H9 (cell line): ENCODE data around the gene NFU1. TPM values are rescaled to one million over a fixed set of nuclear protein-coding genes. Genes with fewer than 3 reads are reported as not detected.

Experiments
- DNase-seq: peaks from one replicate; pipeline ENCODE4 v3.0.0-alpha.2; 2017
- H2AFZ ChIP-seq: one replicate; pipeline ENCODE4 v1.6.1; 2013; ENCODE audit warnings: mild to moderate bottlenecking, low read length, control low read depth, moderate library complexity
- H2AK5ac ChIP-seq: 2 replicates; pipeline ENCODE4 v1.6.1; 2013; ENCODE audit warnings: low read length, control low read depth, mixed read lengths; ENCODE audit not compliant: insufficient read length
- H2BK120ac ChIP-seq: one replicate; pipeline ENCODE4 v1.6.1; 2013; ENCODE audit warnings: low read depth, mild to moderate bottlenecking, low read length, control low read depth, inconsistent platforms; ENCODE audit not compliant: poor library complexity, severe bottlenecking
- H2BK12ac ChIP-seq: 2 replicates; pipeline ENCODE4 v1.6.1; 2013; ENCODE audit warnings: low read length, control low read depth, mixed read lengths, low read depth; ENCODE audit not compliant: insufficient read length
- H2BK15ac ChIP-seq: 2 replicates; pipeline ENCODE4 v1.6.1; 2013; ENCODE audit warnings: low read depth, low read length, control low read depth
- H2BK20ac ChIP-seq: one replicate; pipeline ENCODE4 v1.6.1; 2013; ENCODE audit warnings: low read depth, mild to moderate bottlenecking, low read length, control low read depth, inconsistent platforms; ENCODE audit not compliant: poor library complexity, severe bottlenecking
- H2BK5ac ChIP-seq: 2 replicates; pipeline ENCODE4 v1.6.1; 2013; ENCODE audit warnings: low read length, control low read depth, mixed read lengths; ENCODE audit not compliant: insufficient read length
- H3K14ac ChIP-seq: 2 replicates; pipeline ENCODE4 v1.6.1; 2013; ENCODE audit warnings: low read length, control low read depth; ENCODE audit not compliant: insufficient read depth
- H3K18ac ChIP-seq: 2 replicates; pipeline ENCODE4 v1.6.1; 2013; ENCODE audit warnings: low read depth, mild to moderate bottlenecking, mixed read lengths, low read length, control low read depth; ENCODE audit not compliant: insufficient read length
- H3K23ac ChIP-seq: 2 replicates; pipeline ENCODE4 v1.6.1; 2013; ENCODE audit warnings: low read length, control low read depth, mixed read lengths, low read depth; ENCODE audit not compliant: insufficient read length
- H3K23me2 ChIP-seq: 2 replicates; pipeline ENCODE4 v1.6.1; 2013; ENCODE audit warnings: low read depth, mild to moderate bottlenecking, mixed read lengths, low read length, control low read depth; ENCODE audit not compliant: insufficient read length, poor library complexity, severe bottlenecking
- H3K27ac ChIP-seq: 2 replicates; pipeline ENCODE4 v1.5.1; 2013; ENCODE audit warnings: low read length, control low read depth, mixed read lengths, low read depth; ENCODE audit not compliant: insufficient read length
- H3K27me3 ChIP-seq: 2 replicates; pipeline ENCODE4 v1.6.1; 2013; ENCODE audit warnings: low read length, control low read depth, inconsistent platforms; ENCODE audit not compliant: insufficient read depth
- H3K4ac ChIP-seq: 2 replicates; pipeline ENCODE4 v1.6.1; 2013; ENCODE audit warnings: low read depth, mild to moderate bottlenecking, control low read depth, inconsistent platforms, low read length, moderate library complexity
- H3K4me1 ChIP-seq: 2 replicates; pipeline ENCODE4 v1.6.1; 2013; ENCODE audit warnings: low read length, control low read depth, inconsistent platforms; ENCODE audit not compliant: insufficient read depth
- H3K4me2 ChIP-seq: 2 replicates; pipeline ENCODE4 v1.6.1; 2013; ENCODE audit warnings: low read length, control low read depth, mixed read lengths; ENCODE audit not compliant: insufficient read length, insufficient read depth
- H3K56ac ChIP-seq: 2 replicates; pipeline ENCODE4 v1.6.1; 2013; ENCODE audit warnings: low read depth, mild to moderate bottlenecking, mixed read lengths, low read length, control low read depth; ENCODE audit not compliant: insufficient read length
- H3K79me1 ChIP-seq: 2 replicates; pipeline ENCODE4 v1.6.1; 2013; ENCODE audit warnings: low read depth, mild to moderate bottlenecking, moderate library complexity, low read length, control low read depth, inconsistent platforms; ENCODE audit not compliant: insufficient read depth, poor library complexity, severe bottlenecking
- H3K79me2 ChIP-seq: 2 replicates; pipeline ENCODE4 v1.6.1; 2013; ENCODE audit warnings: low read length, control low read depth, inconsistent platforms; ENCODE audit not compliant: insufficient read depth
- H3K9ac ChIP-seq: 2 replicates; pipeline ENCODE4 v1.6.1; 2013; ENCODE audit warnings: low read length, control low read depth, mixed read lengths; ENCODE audit not compliant: insufficient read length; ENCODE audit errors: extremely low read depth
- H3K9me3 ChIP-seq: one replicate; pipeline ENCODE4 v1.6.1; 2013; ENCODE audit warnings: low read depth, low read length, inconsistent platforms; ENCODE audit not compliant: control insufficient read depth
- H3T11ph ChIP-seq: one replicate; pipeline ENCODE4 v1.6.1; 2013; ENCODE audit warnings: mild to moderate bottlenecking, low read length, control low read depth, inconsistent platforms
- H4K20me1 ChIP-seq: one replicate; pipeline ENCODE4 v1.6.1; 2013; ENCODE audit not compliant: control insufficient read depth, insufficient read length, insufficient read depth
- H4K5ac ChIP-seq: 2 replicates; pipeline ENCODE4 v1.6.1; 2013; ENCODE audit warnings: low read depth, mild to moderate bottlenecking, mixed read lengths, low read length, control low read depth; ENCODE audit not compliant: insufficient read length
- H4K8ac ChIP-seq: replicated peaks from 2 replicates; pipeline ENCODE4 v1.6.1; 2013; ENCODE audit warnings: low read length, control low read depth, mixed read lengths, low read depth; ENCODE audit not compliant: insufficient read length
- H4K91ac ChIP-seq: 2 replicates; pipeline ENCODE4 v1.6.1; 2013; ENCODE audit warnings: low read depth, mild to moderate bottlenecking, moderate library complexity, mixed read lengths, low read length, control low read depth; ENCODE audit not compliant: insufficient read length
- H3K27ac Mint-ChIP-seq, 3 experiments: 2 replicates in 2 of 3; 3 replicates in 1 of 3; pipeline ENCODE4 v1.8.0; 2020 to 2021; ENCODE audit warnings: mixed read lengths in 3 of 3, mild to moderate bottlenecking in 1 of 3, moderate library complexity in 1 of 3
- H3K27me3 Mint-ChIP-seq: 2 replicates; pipeline ENCODE4 v1.8.0; 2021; ENCODE audit warnings: low read depth, mild to moderate bottlenecking, moderate library complexity, mixed read lengths
- H3K36me3 Mint-ChIP-seq, 3 experiments: 2 replicates in 2 of 3; 3 replicates in 1 of 3; pipeline ENCODE4 v1.8.0; 2020 to 2021; ENCODE audit warnings: low read depth in 3 of 3, mixed read lengths in 3 of 3; ENCODE audit not compliant: insufficient read depth in 1 of 3
- H3K4me1 Mint-ChIP-seq, 2 experiments: 2 replicates each; pipeline ENCODE4 v1.8.0; 2020; ENCODE audit warnings: mixed read lengths in 2 of 2
- H3K4me3 Mint-ChIP-seq, 2 experiments: 2 replicates in 1 of 2; 3 replicates in 1 of 2; pipeline ENCODE4 v1.8.0; 2020 to 2021; ENCODE audit warnings: mild to moderate bottlenecking in 2 of 2, mixed read lengths in 2 of 2, moderate library complexity in 1 of 2
- H3K9me3 Mint-ChIP-seq, 2 experiments: 2 replicates in 1 of 2; 3 replicates in 1 of 2; pipeline ENCODE4 v1.8.0; 2020; ENCODE audit warnings: mild to moderate bottlenecking in 2 of 2, mixed read lengths in 2 of 2, moderate library complexity in 1 of 2
- CTCF ChIP-seq: fragments of 200-600 bp; sonication (generic); conservative IDR thresholded peaks from 3 replicates; pipeline ENCODE4 v1.8.0; 2021; ENCODE audit warnings: antibody characterized with exemption, mild to moderate bottlenecking
- total RNA-seq: library from RNA; stranded (reverse); gene quantifications from 2 replicates; pipeline ENCODE4 v1.2.1, GENCODE V29; 2021

NFU1 gene
- total RNA-seq, 1 experiment from 2014 or later: 61.4 TPM

GRCh38 chr2:69372767-69373166 lies 64.5 kb downstream of the NFU1 start:
- H3K4me1 ChIP-seq: no peaks in the 10 kb centered on the region
- no peak overlapping the region for H2AK5ac ChIP-seq
- no peak overlapping the region for H3K27ac ChIP-seq
- H3K4me2 ChIP-seq: no peak overlapping the region
- no peak for TF ChIP-seq CTCF
- Mint-ChIP-seq H3K36me3 (peaks cover 30 to 48% (median 44%) of the 10 kb centered on the region in 3 experiments; a peak in 6 of 7 replicates), H3K9me3 (no peaks in the 10 kb centered on the region), H3K4me1 (peaks cover 5 to 10% of the 10 kb centered on the region in 2 experiments; a peak in 3 of 4 replicates), H3K27me3 (no peaks in the 10 kb centered on the region), H3K4me3 (no peak overlapping the region), H3K27ac (no peak overlapping the region)
- no peak overlapping the region for H3K4ac ChIP-seq
- no peak overlapping the region for H3T11ph ChIP-seq
- no peak overlapping the region for H4K8ac ChIP-seq
- no peak overlapping the region for H2BK15ac ChIP-seq
- H3K56ac ChIP-seq: no peak overlapping the region
- no peak overlapping the region for H2BK5ac ChIP-seq
- H3K9ac ChIP-seq: no peak overlapping the region
- H2BK120ac ChIP-seq: no peak overlapping the region
- no peak overlapping the region for H2AFZ ChIP-seq
- DNase-seq: no peak
- no peaks in the 10 kb centered on the region for H4K20me1 ChIP-seq
- no peaks in the 10 kb centered on the region for H3K23me2 ChIP-seq
- no peak overlapping the region for H4K91ac ChIP-seq
- no peaks in the 10 kb centered on the region for H3K27me3 ChIP-seq
- no peak overlapping the region for H3K18ac ChIP-seq
- no peaks in the 10 kb centered on the region for H3K79me1 ChIP-seq
- no peaks in the 10 kb centered on the region; the same call in 1 of the 2 replicates for H3K79me2 ChIP-seq
- no peak overlapping the region for H3K23ac ChIP-seq
- no peaks in the 10 kb centered on the region for H3K9me3 ChIP-seq
- H2BK12ac ChIP-seq: no peak overlapping the region
- H2BK20ac ChIP-seq: no peak overlapping the region
- H3K14ac ChIP-seq: no peak overlapping the region
- no peak overlapping the region for H4K5ac ChIP-seq
